Measurements from ENCODE around the gene ARID3B. TPM values are rescaled to one million over a fixed set of nuclear protein-coding genes. Genes with fewer than 3 reads are reported as not detected.

Gene ARID3B
- total and polyA plus RNA-seq, 2 of the 13 experiments (the other 11 are each of a cell fraction or from before 2014, with no cell fraction given), result 5.3 to 12.8 TPM

GRCh38 chr15:74545776-74546656 lies 5.0 kb downstream of the ARID3B start:
- H3K27me3 ChIP-seq (ENCODE audit: control insufficient read depth in 1 of 2, insufficient read depth in 2 of 2, low read length in 2 of 2), result no peaks in the 10 kb centered on the region
- ChIA-PET CTCF (ENCODE audit: low intra/inter-chr PET ratio, low total read pairs) (no interaction called here), POLR2A (interaction anchor here (0.7 to 1.8 kb wide), 7 partner anchors 52 to 172 kb away, joined by 3 to 10 read pairs (median 4); partner anchors contain the start of gene UBL7)
- in situ Hi-C loops (cut with HindIII; ENCODE audit: extremely low pct_ligation_motif_present, low pct_unique_long_range_greater_than_20kb) (loop anchor here (10.0 kb wide), 1 partner anchor 239 kb away; the partner anchor contains the start of gene CSK), intact Hi-C loops (cut with micrococcal nuclease; ENCODE audit: unreplicated experiment) (loop anchor here (5.0 kb wide), 1 partner anchor 51 kb away; no protein-coding TSS in a partner anchor)
- H3K79me2 ChIP-seq (ENCODE audit: insufficient read depth, low read length), result peaks cover 12% of the 10 kb centered on the region
- H3K4me3 ChIP-seq (replicated peaks in 1 of 3; ENCODE audit: insufficient read depth in 1 of 3, low read depth in 2 of 3, low read length in 3 of 3), result no peak overlapping the region
- no peak overlapping the region for H2AFZ ChIP-seq (ENCODE audit: low read length)
- no peak overlapping the region for H3K27ac ChIP-seq (ENCODE audit: extremely low read length, insufficient read depth, low read length)
- ATAC-seq, result peak; percentile 92
- H3K9me3 ChIP-seq (ENCODE audit: low read length), result no peaks in the 10 kb centered on the region
- FAIRE-seq, result peak; percentile 75
- WGBS (ENCODE audit: low lambda C conversion rate), result 50% methylated on average over 8 of the region's 23 CpGs
- peaks cover 37% of the 10 kb centered on the region for H3K4me1 ChIP-seq (ENCODE audit: insufficient read depth, low read length)
- H4K20me1 ChIP-seq (ENCODE audit: insufficient read depth, low read length), result peaks cover 27% of the 10 kb centered on the region
- H3K9ac ChIP-seq (ENCODE audit: insufficient read depth, low read depth, low read length), result no peak overlapping the region
- DNase-seq (ENCODE audit: low spot score), result peak; percentile 93
- BruUV-seq (replicated peaks), result no TSS peak
- peak overlapping the region; percentile 45 for H3K4me2 ChIP-seq (ENCODE audit: low read depth, low read length)
- peaks cover 0 to 14% of the 10 kb centered on the region in 2 experiments; a peak in 2 of 5 replicates for H3K36me3 ChIP-seq (replicated peaks in 1 of 2; ENCODE audit: control insufficient read depth in 1 of 2, insufficient read depth in 2 of 2, low read length in 2 of 2)
- TF ChIP-seq THAP9 (CRISPR knock-in tag; IDR thresholded peaks at IDR 0.05; ENCODE audit: borderline replicate concordance), result peak; percentile 55; the same call in 1 of the 2 replicates
- no peak for TF ChIP-seq FOXO4 (CRISPR knock-in tag; conservative IDR thresholded peaks at IDR 0.05)
- no peak; the same call in 1 of the 2 replicates for TF ChIP-seq NR1H2 (CRISPR knock-in tag; IDR thresholded peaks at IDR 0.05; ENCODE audit: borderline replicate concordance, low read depth)
- TF ChIP-seq ZNF576 (CRISPR knock-in tag; IDR thresholded peaks at IDR 0.05), result 0 out of 2 replicates have a peak, but pooled peaks have one; percentile 28
- TF ChIP-seq ZNF44 (CRISPR knock-in tag; IDR thresholded peaks at IDR 0.05), result 0 out of 2 replicates have a peak, but pooled peaks have one; percentile 78
- no peak for TF ChIP-seq ZFP41 (CRISPR knock-in tag; IDR thresholded peaks at IDR 0.05; ENCODE audit: borderline replicate concordance)
- no peak for TF ChIP-seq IRF1 (CRISPR knock-in tag; IDR thresholded peaks at IDR 0.05; ENCODE audit: low read depth)
- peak; percentile 76 for TF ChIP-seq THAP11 (CRISPR knock-in tag; IDR thresholded peaks at IDR 0.05)
- no peak; the same call in 1 of the 2 replicates for TF ChIP-seq ZNF780A (CRISPR knock-in tag; IDR thresholded peaks at IDR 0.05)
- no peak for TF ChIP-seq XBP1 (CRISPR knock-in tag; IDR thresholded peaks at IDR 0.05)
- peak; percentile 66; the same call in 1 of the 2 replicates for TF ChIP-seq NR2F6 (IDR thresholded peaks at IDR 0.05)
- peak; percentile 81 for TF ChIP-seq NR2F6 (CRISPR knock-in tag; IDR thresholded peaks at IDR 0.05)
- peak; percentile 86 for TF ChIP-seq ZNF430 (CRISPR knock-in tag; IDR thresholded peaks at IDR 0.05)
- peak; percentile 69; the same call in 1 of the 2 replicates for TF ChIP-seq ZNF335 (CRISPR knock-in tag; IDR thresholded peaks at IDR 0.05)
- no peak for TF ChIP-seq TOE1 (CRISPR knock-in tag; IDR thresholded peaks at IDR 0.05)
- 0 out of 2 replicates have a peak, but pooled peaks have one; percentile 34 for TF ChIP-seq STAT5B (CRISPR knock-in tag; IDR thresholded peaks at IDR 0.05)
- TF ChIP-seq TFAP4 (IDR thresholded peaks at IDR 0.05; ENCODE audit: borderline replicate concordance, low read depth), result peak; percentile 98
- no peak for TF ChIP-seq ZSCAN30 (CRISPR knock-in tag; IDR thresholded peaks at IDR 0.05)

Data from HepG2 (cell line).